ENCODE data around the gene WDR43.

DNA sequence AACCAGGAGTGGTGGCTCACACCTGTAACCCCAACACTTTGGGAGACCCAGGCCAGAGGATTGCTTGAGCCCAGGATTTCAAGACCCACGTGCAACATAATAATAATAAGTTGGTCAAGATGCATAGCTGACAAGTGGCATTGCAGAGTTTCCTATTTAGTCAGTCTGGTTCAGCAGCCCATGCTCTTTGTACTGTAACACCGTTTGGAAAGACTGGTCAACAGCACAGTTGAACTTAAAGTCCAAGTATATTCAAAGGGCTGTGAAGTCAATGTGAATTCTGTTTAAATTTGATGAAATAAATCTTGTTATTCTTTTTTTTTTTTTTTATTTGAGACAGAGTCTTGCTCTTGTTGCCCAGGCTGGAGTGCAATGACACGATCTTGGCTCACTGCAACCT, 22.8 kb upstream of the WDR43 start:
- TF ChIP-seq, protein P1, sequence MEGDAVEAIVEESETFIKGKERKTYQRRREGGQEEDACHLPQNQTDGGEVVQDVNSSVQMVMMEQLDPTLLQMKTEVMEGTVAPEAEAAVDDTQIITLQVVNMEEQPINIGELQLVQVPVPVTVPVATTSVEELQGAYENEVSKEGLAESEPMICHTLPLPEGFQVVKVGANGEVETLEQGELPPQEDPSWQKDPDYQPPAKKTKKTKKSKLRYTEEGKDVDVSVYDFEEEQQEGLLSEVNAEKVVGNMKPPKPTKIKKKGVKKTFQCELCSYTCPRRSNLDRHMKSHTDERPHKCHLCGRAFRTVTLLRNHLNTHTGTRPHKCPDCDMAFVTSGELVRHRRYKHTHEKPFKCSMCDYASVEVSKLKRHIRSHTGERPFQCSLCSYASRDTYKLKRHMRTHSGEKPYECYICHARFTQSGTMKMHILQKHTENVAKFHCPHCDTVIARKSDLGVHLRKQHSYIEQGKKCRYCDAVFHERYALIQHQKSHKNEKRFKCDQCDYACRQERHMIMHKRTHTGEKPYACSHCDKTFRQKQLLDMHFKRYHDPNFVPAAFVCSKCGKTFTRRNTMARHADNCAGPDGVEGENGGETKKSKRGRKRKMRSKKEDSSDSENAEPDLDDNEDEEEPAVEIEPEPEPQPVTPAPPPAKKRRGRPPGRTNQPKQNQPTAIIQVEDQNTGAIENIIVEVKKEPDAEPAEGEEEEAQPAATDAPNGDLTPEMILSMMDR (conservative IDR thresholded peaks at IDR 0.05; ENCODE audit: low read depth, low read length), result no peak
- no peak for TF ChIP-seq EZH2 (IDR thresholded peaks at IDR 0.05; ENCODE audit: low read length, unreplicated experiment)
- no peak for TF ChIP-seq EZH2phosphoT487 (IDR thresholded peaks at IDR 0.05; ENCODE audit: borderline replicate concordance, low read length)

Data from PC-3 (cell line).